Ovary (tissue), 9 donors: ENCODE data around the gene TMCO4. TPM values are rescaled to one million over a fixed set of nuclear protein-coding genes. Genes with fewer than 3 reads are reported as not detected.

ENCODE experiments used
- DNase-seq, 5 donors: peaks; one replicate each; pipeline ENCODE4 v3.0.0-alpha.2; 2019 to 2020
- H3K27ac ChIP-seq, 2 donors: fragments of 200-600 bp; one replicate each; pipeline versions ENCODE4 v1.5.1 to v1.8.0; 2019 to 2022
- H3K27me3 ChIP-seq: fragments of 200-600 bp; one replicate; pipeline ENCODE4 v1.8.0; 2022
- H3K36me3 ChIP-seq: fragments of 200-600 bp; sonication (generic); one replicate; pipeline ENCODE4 v1.5.1; 2019
- H3K4me1 ChIP-seq: one replicate; pipeline ENCODE4 v1.8.1; 2013; ENCODE audit warnings: mild to moderate bottlenecking, moderate library complexity; ENCODE audit not compliant: insufficient read depth
- H3K4me3 ChIP-seq: fragments of 200-600 bp; sonication (generic); one replicate; pipeline ENCODE4 v1.5.1; 2017
- H3K9me3 ChIP-seq, 2 donors: fragments of 200-600 bp in 1 of 2; sonication (generic) in 1 of 2; one replicate each; pipeline versions ENCODE4 v1.5.1 to v1.8.1; 2013 to 2019; ENCODE audit warnings: mild to moderate bottlenecking in 1 of 2, moderate library complexity in 1 of 2
- CTCF ChIP-seq, 3 donors: fragments of 450-650 bp in 2 of 3; fragments of 200-600 bp in 1 of 3; IDR thresholded peaks; one replicate each; pipeline versions ENCODE4 v1.5.1 to v1.8.0; 2016 to 2022; ENCODE audit warnings: antibody characterized with exemption in 3 of 3, mild to moderate bottlenecking in 1 of 3
- EP300 ChIP-seq: sonication (generic); formaldehyde crosslinking; IDR thresholded peaks from one replicate; pipeline ENCODE4 v1.6.1; 2017; ENCODE audit warnings: antibody characterized with exemption
- POLR2A ChIP-seq: fragments of 450-650 bp; IDR thresholded peaks from one replicate; pipeline ENCODE4 v1.6.1; 2017; ENCODE audit warnings: antibody characterized with exemption, mild to moderate bottlenecking, moderate library complexity
- WGBS, 3 donors: extraction: QIAGEN DNeasy Blood & Tissue Kit in 1 of 3; methylation state at CpG; one replicate each; pipeline versions ENCODE4 v1.1.5 to v1.1.7; 2013 to 2017; 5-methylcytosine and 5-hydroxymethylcytosine counted together
- intact Hi-C, 4 donors: fragments of 100-400 bp; cut with DNase I; formaldehyde crosslinking; loops; one replicate each; pipeline versions ENCODE4 v1.11.0 to v1.15.1; 2022 to 2023
- polyA plus RNA-seq, 2 donors: library from polyadenylated mRNA; stranded (reverse); fragments of 200-250 nt in 1 of 2; fragments of 350-450 nt in 1 of 2; fragmentation: Illumina TruSeq in 1 of 2; extraction: RNeasy Lipid Tissue Mini Kit (QIAGEN cat#74804) in 1 of 2; gene quantifications; one replicate each; pipeline ENCODE4 v1.2.3, GENCODE V29; 2013 to 2014
- total RNA-seq, 7 donors: library from RNA; depleted of rRNA in 2 of 7; stranded (reverse); fragments of >200 nt in 2 of 7; fragmentation: NEBNext Ultra II Directional in 3 of 7; extraction: Animal tissue kit (Norgen Biotek cat#: 25700) in 3 of 7; gene quantifications; one replicate each; pipeline versions ENCODE4 v1.1.0 to v1.2.4, GENCODE V29; 2016 to 2023
- donor health status: DM: no; HTN: no; CAD: no; lungs with moderate emphysema.
- donor health status: DM: no; HTN: no; CAD: no.
- donor health status: Bipolar disorder and iron deficiency.
- donor health status: DM: yes; HTN: yes; CAD: no.
- donor health status: DM: no; HTN: no; CAD: no.
- donor health status: DM: yes; HTN: yes; CAD: no.

The TMCO4 gene
- total and polyA plus RNA-seq, 9 donors, result 14.2 to 26.0 (median 21.4) TPM

- H3K27me3 ChIP-seq, result no peaks in the 10 kb centered on the region
- H3K36me3 ChIP-seq, result no peaks in the 10 kb centered on the region
- H3K27ac ChIP-seq, result no peak overlapping the region
- 77 to 84% (median 79%) methylated on average over 14 of the region's 14 CpGs for WGBS, 3 donors
- no peak overlapping the region for H3K4me3 ChIP-seq
- intact Hi-C loops, result no loop called here
- no peak for TF ChIP-seq EP300
- TF ChIP-seq CTCF (IDR thresholded peaks at IDR 0.05), result no peak
- TF ChIP-seq POLR2A, result no peak
- no peaks in the 10 kb centered on the region for H3K4me1 ChIP-seq
- DNase-seq, result no peak
- peaks cover 0 to 5% of the 10 kb centered on the region in 2 donors for H3K9me3 ChIP-seq
Measured at GRCh38 chr1:19694298-19694697, 105.4 kb downstream of the TMCO4 start.

DNA sequence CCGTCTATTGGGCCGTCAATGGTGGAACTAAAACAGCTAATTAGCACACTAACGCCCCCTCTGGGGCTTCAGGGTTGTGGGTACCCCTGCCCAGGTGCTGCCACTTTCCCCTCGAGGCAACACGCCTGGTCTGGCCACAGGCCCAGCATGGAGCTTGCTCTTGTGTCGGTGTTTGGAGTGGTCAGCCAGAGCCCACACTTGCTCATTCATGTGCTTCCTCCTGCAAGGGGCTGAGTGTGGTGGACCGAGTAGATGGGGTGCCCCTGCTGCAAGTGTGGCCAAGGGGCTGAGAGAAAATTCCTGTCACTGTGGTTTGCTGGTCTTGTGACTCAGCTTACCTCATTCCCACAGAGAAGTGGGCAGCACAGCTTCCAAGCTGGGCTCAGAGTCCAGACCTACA, 109.4 kb downstream of the TMCO4 start:
- H3K36me3 ChIP-seq, result no peaks in the 10 kb centered on the region
- TF ChIP-seq EP300, result no peak
- TF ChIP-seq CTCF (IDR thresholded peaks at IDR 0.05), result no peak
- TF ChIP-seq POLR2A, result no peak
- no peaks in the 10 kb centered on the region for H3K27me3 ChIP-seq
- no peak for DNase-seq
- no peaks in the 10 kb centered on the region for H3K4me1 ChIP-seq
- intact Hi-C loops, result no loop called here
- H3K27ac ChIP-seq, result no peak overlapping the region
- no peak overlapping the region for H3K4me3 ChIP-seq
- peaks cover 0 to 5% of the 10 kb centered on the region in 2 donors for H3K9me3 ChIP-seq
- 78 to 93% (median 89%) methylated on average over 7 of the region's 7 CpGs for WGBS, 3 donors

DNA sequence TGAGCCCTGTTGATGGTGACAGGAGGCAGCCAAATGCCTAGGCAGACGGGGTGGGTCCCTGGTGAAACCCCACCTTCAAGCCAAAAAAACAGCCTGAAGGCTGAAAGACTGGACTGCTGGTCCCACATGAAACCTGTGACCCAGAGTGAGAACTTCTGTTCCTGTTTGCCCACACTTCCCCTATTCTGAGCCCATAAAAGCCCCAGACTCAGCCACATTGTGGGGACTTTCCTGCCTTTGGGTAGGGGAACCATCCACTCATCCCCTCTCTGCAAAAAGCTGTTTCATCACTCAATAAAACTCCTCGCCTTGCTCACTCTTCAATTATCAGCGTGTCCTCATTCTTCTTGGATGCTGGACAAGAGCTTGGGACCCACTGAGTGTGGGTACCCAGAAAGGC, 109.9 kb downstream of the TMCO4 start:
- no peak for DNase-seq

DNA sequence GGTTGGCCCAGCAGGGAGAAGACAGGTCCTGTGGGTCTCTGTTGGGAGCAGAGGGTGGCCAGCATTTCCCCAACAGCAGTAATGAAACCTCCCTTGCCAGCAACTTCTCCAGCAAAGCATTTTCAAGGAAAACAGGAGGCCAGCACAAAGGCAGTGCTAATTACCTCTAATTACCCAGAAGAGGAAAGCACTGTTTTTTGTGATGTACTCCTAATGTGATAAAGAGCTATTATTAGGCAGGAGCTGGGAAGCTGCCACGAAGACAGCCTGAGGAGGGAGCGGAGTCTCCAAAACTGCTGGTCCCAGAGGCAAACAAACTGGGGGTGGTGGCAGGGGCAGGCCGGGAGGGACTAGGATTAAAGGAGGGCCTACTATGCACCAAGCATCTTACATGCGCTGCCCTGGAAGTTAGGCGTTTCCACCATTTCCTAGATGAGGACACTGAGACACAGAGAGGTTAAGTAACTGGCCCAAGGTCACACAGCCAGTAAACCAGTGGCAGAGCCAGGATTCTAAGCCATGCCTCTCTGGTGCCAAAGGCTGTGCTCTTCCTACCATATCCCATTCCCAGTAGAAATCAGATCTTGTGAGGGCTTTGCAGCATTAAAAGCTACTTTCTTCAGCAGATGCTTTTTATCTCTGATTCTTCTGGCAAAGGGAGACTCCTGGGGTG, 110.5 kb downstream of the TMCO4 start:
- 47 to 62% (median 51%) methylated on average over 5 of the region's 5 CpGs for WGBS, 3 donors
- TF ChIP-seq POLR2A, result no peak
- no peak for TF ChIP-seq CTCF (IDR thresholded peaks at IDR 0.05)
- TF ChIP-seq EP300, result no peak
- no peak for DNase-seq
- Histone ChIP-seq H3K27me3 (no peaks in the 10 kb centered on the region), H3K27ac (no peak overlapping the region), H3K36me3 (no peaks in the 10 kb centered on the region), H3K4me1 (no peaks in the 10 kb centered on the region), H3K4me3 (no peak overlapping the region), H3K9me3 (peaks cover 0 to 5% of the 10 kb centered on the region in 2 donors)
- intact Hi-C loops, result no loop called here

More for the DNA sequence above, 109.9 kb downstream of the TMCO4 start:
- H3K27ac ChIP-seq, result no peak overlapping the region
- H3K36me3 ChIP-seq, result no peaks in the 10 kb centered on the region
- intact Hi-C loops, result no loop called here
- H3K4me3 ChIP-seq, result no peak overlapping the region
- no peak for TF ChIP-seq CTCF (IDR thresholded peaks at IDR 0.05)
- H3K4me1 ChIP-seq, result no peaks in the 10 kb centered on the region
- H3K27me3 ChIP-seq, result no peaks in the 10 kb centered on the region
- peaks cover 0 to 5% of the 10 kb centered on the region in 2 donors for H3K9me3 ChIP-seq
- 93 to 99% (median 95%) methylated on average over 3 of the region's 3 CpGs for WGBS, 3 donors
